Upper lobe of left lung (tissue), 6 donors: ENCODE measurements around the gene INKA2. TPM values are rescaled to one million over a fixed set of nuclear protein-coding genes. Genes with fewer than 3 reads are reported as not detected.

Experiments used
- ATAC-seq, 2 donors: fragments of 200-7000 bp; cut with Tn5 transposase; one replicate each; pipeline ENCODE4 v1.9.1; 2022; ENCODE audit warnings: mild to moderate bottlenecking in 2 of 2, moderate library complexity in 2 of 2; ENCODE audit not compliant: low FRiP score in 2 of 2
- DNase-seq, 2 donors: peaks; one replicate each; pipeline ENCODE4 v3.0.0-alpha.2; 2019 to 2020
- H3K27ac ChIP-seq, 4 donors: fragments of 200-600 bp; sonication (generic); one replicate each; pipeline ENCODE4 v1.5.1; 2016 to 2019
- H3K27me3 ChIP-seq, 4 donors: fragments of 200-600 bp; sonication (generic); one replicate each; pipeline ENCODE4 v1.5.1; 2017 to 2019
- H3K36me3 ChIP-seq, 4 donors: fragments of 200-600 bp; sonication (generic); one replicate each; pipeline ENCODE4 v1.5.1; 2016 to 2019
- H3K4me1 ChIP-seq, 4 donors: fragments of 200-600 bp; sonication (generic); one replicate each; pipeline ENCODE4 v1.5.1; 2018 to 2019
- H3K4me3 ChIP-seq, 4 donors: fragments of 200-600 bp; sonication (generic); one replicate each; pipeline ENCODE4 v1.5.1; 2017 to 2019; ENCODE audit warnings: mild to moderate bottlenecking in 2 of 4, moderate library complexity in 1 of 4
- H3K9me3 ChIP-seq, 4 donors: fragments of 200-600 bp; sonication (generic); one replicate each; pipeline ENCODE4 v1.5.1; 2018 to 2019
- EP300 ChIP-seq, 4 donors: sonication (generic); formaldehyde crosslinking; IDR thresholded peaks; one replicate each; pipeline ENCODE4 v1.5.1; 2017; ENCODE audit warnings: antibody characterized with exemption in 4 of 4, control low read depth in 2 of 4
- POLR2A ChIP-seq, 4 donors: fragments of 450-650 bp; IDR thresholded peaks; one replicate each; pipeline ENCODE4 v1.5.1; 2016 to 2017; ENCODE audit warnings: antibody characterized with exemption in 4 of 4, mild to moderate bottlenecking in 2 of 4
- POLR2AphosphoS5 ChIP-seq, 2 donors: sonication (generic); formaldehyde crosslinking; IDR thresholded peaks; one replicate each; pipeline ENCODE4 v1.5.1; 2017; ENCODE audit warnings: antibody characterized with exemption in 2 of 2
- WGBS, 2 donors: methylation state at CpG; one replicate each; pipeline ENCODE4 v1.1.5; 2017 to 2018; 5-methylcytosine and 5-hydroxymethylcytosine counted together
- total RNA-seq, 6 donors: library from RNA; depleted of rRNA in 4 of 6; stranded (reverse); fragments of >200 nt in 4 of 6; gene quantifications; one replicate each; pipeline versions ENCODE4 v1.1.0 to v1.2.1, GENCODE V29; 2016 to 2021
- TF ChIP-seq, protein P1 (sequence below), 6 experiments: fragments of 450-650 bp in 4 of 6; fragments of 200-600 bp in 2 of 6; sonication (generic) in 2 of 6; IDR thresholded peaks; one replicate each; pipeline ENCODE4 v1.5.1; 2016 to 2019; ENCODE audit warnings: antibody characterized with exemption in 6 of 6
- donor health status: DM: no; HTN: no; CAD: no; lungs with moderate emphysema.
- donor health status: DM: no; HTN: yes; CAD: no; lungs with severe emphysema.

The INKA2 gene
- total RNA-seq, 6 donors from 2014 or later, result 4.5 to 11.5 (median 7.4) TPM

DNA sequence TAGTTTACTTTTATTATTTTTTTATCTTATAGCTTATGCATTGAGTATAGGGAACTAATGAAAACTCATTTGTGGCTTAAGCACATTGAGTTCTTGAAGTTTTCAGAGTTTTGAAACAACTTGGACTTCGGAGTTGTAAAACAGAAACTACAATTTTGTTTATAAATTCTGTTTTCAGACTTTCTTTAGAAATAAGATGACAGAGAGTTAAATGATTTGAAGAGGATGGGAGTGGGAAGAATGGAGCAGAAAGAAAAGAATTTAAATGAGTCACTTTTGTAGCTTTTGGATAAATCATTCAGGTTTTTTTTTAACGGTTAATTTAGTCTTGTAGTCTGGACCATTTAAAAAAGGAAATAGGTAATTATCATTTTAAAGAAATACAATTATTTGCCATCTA is 32.3 kb downstream of the INKA2 start:
- TF ChIP-seq POLR2A (IDR thresholded peaks at IDR 0.05) (no peak), POLR2AphosphoS5 (IDR thresholded peaks at IDR 0.05) (no peak), EP300 (IDR thresholded peaks at IDR 0.05) (no peak)
- TF ChIP-seq, protein P1, sequence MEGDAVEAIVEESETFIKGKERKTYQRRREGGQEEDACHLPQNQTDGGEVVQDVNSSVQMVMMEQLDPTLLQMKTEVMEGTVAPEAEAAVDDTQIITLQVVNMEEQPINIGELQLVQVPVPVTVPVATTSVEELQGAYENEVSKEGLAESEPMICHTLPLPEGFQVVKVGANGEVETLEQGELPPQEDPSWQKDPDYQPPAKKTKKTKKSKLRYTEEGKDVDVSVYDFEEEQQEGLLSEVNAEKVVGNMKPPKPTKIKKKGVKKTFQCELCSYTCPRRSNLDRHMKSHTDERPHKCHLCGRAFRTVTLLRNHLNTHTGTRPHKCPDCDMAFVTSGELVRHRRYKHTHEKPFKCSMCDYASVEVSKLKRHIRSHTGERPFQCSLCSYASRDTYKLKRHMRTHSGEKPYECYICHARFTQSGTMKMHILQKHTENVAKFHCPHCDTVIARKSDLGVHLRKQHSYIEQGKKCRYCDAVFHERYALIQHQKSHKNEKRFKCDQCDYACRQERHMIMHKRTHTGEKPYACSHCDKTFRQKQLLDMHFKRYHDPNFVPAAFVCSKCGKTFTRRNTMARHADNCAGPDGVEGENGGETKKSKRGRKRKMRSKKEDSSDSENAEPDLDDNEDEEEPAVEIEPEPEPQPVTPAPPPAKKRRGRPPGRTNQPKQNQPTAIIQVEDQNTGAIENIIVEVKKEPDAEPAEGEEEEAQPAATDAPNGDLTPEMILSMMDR (IDR thresholded peaks at IDR 0.05), result no peak
- peaks cover 9 to 86% (median 29%) of the 10 kb centered on the region in 4 donors for H3K36me3 ChIP-seq
- DNase-seq, result no peak
- H3K4me1 ChIP-seq, result peaks cover 0 to 7% (median 3%) of the 10 kb centered on the region in 4 donors
- H3K27me3 ChIP-seq, result no peaks in the 10 kb centered on the region
- no peak overlapping the region for H3K4me3 ChIP-seq
- WGBS, 2 donors, result 74 to 86% methylated on average over 2 of the region's 2 CpGs
- no peak for ATAC-seq
- no peaks in the 10 kb centered on the region for H3K9me3 ChIP-seq
- no peak overlapping the region for H3K27ac ChIP-seq

DNA sequence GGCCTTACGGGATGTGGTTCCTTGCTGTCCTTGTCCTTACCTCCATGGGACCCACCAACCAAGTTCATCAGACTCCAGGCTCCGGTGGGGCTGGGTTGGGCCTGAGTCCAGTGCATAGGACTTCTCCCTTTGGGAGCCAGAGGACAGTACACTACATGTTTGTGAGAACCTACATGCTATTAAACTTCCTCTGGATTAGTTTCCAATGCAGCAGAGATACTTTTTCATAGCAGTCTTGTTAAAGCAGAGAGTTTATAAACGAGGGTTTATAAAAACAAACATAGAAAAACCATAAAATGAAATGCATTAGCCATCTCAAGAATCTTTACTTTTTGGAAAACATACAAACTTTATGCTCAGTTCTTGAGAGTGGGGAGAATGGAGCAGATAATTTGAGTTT is 33.4 kb downstream of the INKA2 start:
- H3K9me3 ChIP-seq, result no peaks in the 10 kb centered on the region
- peak overlapping the region in 1 of 4 donors; percentile 27 for H3K27ac ChIP-seq
- H3K4me1 ChIP-seq, result peaks cover 0 to 7% (median 3%) of the 10 kb centered on the region in 4 donors
- H3K27me3 ChIP-seq, result no peaks in the 10 kb centered on the region
- no peak for TF ChIP-seq EP300 (IDR thresholded peaks at IDR 0.05)
- TF ChIP-seq, protein P1 (IDR thresholded peaks at IDR 0.05), result no peak
- H3K36me3 ChIP-seq, result peaks cover 12 to 89% (median 34%) of the 10 kb centered on the region in 4 donors
- 79 to 83% methylated on average over 3 of the region's 3 CpGs for WGBS, 2 donors
- no peak for DNase-seq
- ATAC-seq, result no peak
- no peak overlapping the region for H3K4me3 ChIP-seq

DNA sequence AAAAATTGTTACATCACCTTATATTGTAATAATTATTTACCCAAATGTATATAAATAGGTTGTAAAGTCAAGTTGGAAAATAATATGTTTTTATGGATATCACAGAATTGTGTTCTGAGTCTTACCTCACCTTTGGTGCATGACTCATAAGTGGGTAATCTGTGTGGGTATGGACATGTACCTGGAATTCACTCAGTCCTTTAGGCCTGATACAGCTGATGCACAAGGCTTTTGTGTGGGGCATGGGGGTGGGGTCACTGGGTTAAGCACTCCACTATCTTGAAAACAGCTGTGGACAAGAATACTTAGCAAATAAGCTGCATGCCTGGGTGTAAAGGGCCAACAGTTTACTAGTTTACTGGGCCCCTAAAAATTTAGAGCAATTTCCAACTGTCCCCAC is 34.4 kb downstream of the INKA2 start:
- no peaks in the 10 kb centered on the region for H3K9me3 ChIP-seq
- no peaks in the 10 kb centered on the region for H3K27me3 ChIP-seq
- H3K27ac ChIP-seq, result no peak overlapping the region
- peaks cover 0 to 7% (median 3%) of the 10 kb centered on the region in 4 donors for H3K4me1 ChIP-seq
- TF ChIP-seq, protein P1 (IDR thresholded peaks at IDR 0.05), result no peak
- TF ChIP-seq POLR2A (IDR thresholded peaks at IDR 0.05) (no peak), EP300 (IDR thresholded peaks at IDR 0.05) (no peak), POLR2AphosphoS5 (IDR thresholded peaks at IDR 0.05) (no peak)
- DNase-seq (no peak), ATAC-seq (no peak)
- H3K4me3 ChIP-seq, result no peak overlapping the region
- H3K36me3 ChIP-seq, result peaks cover 16 to 93% (median 39%) of the 10 kb centered on the region in 4 donors

DNA sequence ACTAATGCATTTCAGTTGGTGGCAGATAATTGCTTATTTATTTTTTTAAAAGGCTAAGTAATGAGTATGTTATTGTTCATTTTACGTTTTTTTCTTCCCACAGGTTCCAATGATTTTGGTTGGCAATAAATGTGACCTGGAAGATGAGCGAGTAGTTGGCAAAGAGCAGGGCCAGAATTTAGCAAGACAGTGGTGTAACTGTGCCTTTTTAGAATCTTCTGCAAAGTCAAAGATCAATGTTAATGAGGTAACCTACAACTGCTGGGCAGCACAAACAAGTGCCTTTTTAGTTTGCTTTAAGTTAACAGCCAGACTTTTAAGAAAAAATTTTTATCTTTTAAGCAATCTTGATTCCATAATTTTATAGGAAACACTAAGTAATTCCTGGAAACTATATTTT is 35.0 kb downstream of the INKA2 start:
- peaks cover 20 to 95% (median 41%) of the 10 kb centered on the region in 4 donors for H3K36me3 ChIP-seq

More for the DNA sequence above, 35.0 kb downstream of the INKA2 start:
- no peaks in the 10 kb centered on the region for H3K9me3 ChIP-seq
- H3K4me1 ChIP-seq, result peaks cover 0 to 7% (median 3%) of the 10 kb centered on the region in 4 donors
- no peak overlapping the region for H3K4me3 ChIP-seq
- ATAC-seq (no peak), DNase-seq (no peak)
- 82 to 85% methylated on average over 2 of the region's 2 CpGs for WGBS, 2 donors
- TF ChIP-seq EP300 (IDR thresholded peaks at IDR 0.05) (no peak), POLR2A (IDR thresholded peaks at IDR 0.05) (no peak), POLR2AphosphoS5 (IDR thresholded peaks at IDR 0.05) (no peak)
- TF ChIP-seq, protein P1 (IDR thresholded peaks at IDR 0.05), result no peak
- no peak overlapping the region for H3K27ac ChIP-seq
- H3K27me3 ChIP-seq, result no peaks in the 10 kb centered on the region
